Suprapubic skin (tissue), 4 donors: Measurements from ENCODE around the gene PLEKHG4B. TPM values are rescaled to one million over a fixed set of nuclear protein-coding genes. Genes with fewer than 3 reads are reported as not detected.

Experiments
- DNase-seq, 2 donors: peaks; one replicate each; pipeline ENCODE4 v3.0.0-alpha.2; 2019; ENCODE audit warnings: low spot score in 2 of 2
- H3K27ac ChIP-seq: fragments of 200-600 bp; sonication (generic); one replicate; pipeline ENCODE4 v1.5.1; 2019
- H3K27me3 ChIP-seq: fragments of 200-600 bp; sonication (generic); one replicate; pipeline ENCODE4 v1.5.1; 2019
- H3K36me3 ChIP-seq: fragments of 200-600 bp; sonication (generic); one replicate; pipeline ENCODE4 v1.5.1; 2019
- H3K4me1 ChIP-seq: fragments of 200-600 bp; sonication (generic); one replicate; pipeline ENCODE4 v1.5.1; 2019
- H3K4me3 ChIP-seq: fragments of 200-600 bp; sonication (generic); one replicate; pipeline ENCODE4 v1.5.1; 2019; ENCODE audit warnings: mild to moderate bottlenecking
- H3K9me3 ChIP-seq: fragments of 200-600 bp; sonication (generic); one replicate; pipeline ENCODE4 v1.5.1; 2019
- CTCF ChIP-seq, 2 donors: fragments of 200-600 bp in 1 of 2; fragments of 450-650 bp in 1 of 2; sonication (generic) in 1 of 2; IDR thresholded peaks; one replicate each; pipeline ENCODE4 v1.5.1; 2016 to 2019; ENCODE audit warnings: antibody characterized with exemption in 2 of 2, mild to moderate bottlenecking in 1 of 2, moderate library complexity in 1 of 2
- EP300 ChIP-seq: sonication (generic); formaldehyde crosslinking; IDR thresholded peaks from one replicate; pipeline ENCODE4 v1.6.1; 2017; ENCODE audit warnings: antibody characterized with exemption
- POLR2A ChIP-seq, 2 donors: fragments of 450-650 bp; IDR thresholded peaks; one replicate each; pipeline ENCODE4 v1.6.1; 2017; ENCODE audit warnings: antibody characterized with exemption in 2 of 2, mild to moderate bottlenecking in 2 of 2, moderate library complexity in 2 of 2
- POLR2AphosphoS5 ChIP-seq, 3 donors: sonication (generic); formaldehyde crosslinking; IDR thresholded peaks; one replicate each; pipeline ENCODE4 v1.6.1; 2017; ENCODE audit warnings: antibody characterized with exemption in 3 of 3
- WGBS: methylation state at CpG from one replicate; pipeline ENCODE4 v1.1.5; 2018; 5-methylcytosine and 5-hydroxymethylcytosine counted together
- total RNA-seq, 4 donors: library from RNA; depleted of rRNA; stranded (reverse); fragments of >200 nt; gene quantifications; one replicate each; pipeline ENCODE4 v1.1.0, GENCODE V29; 2016

PLEKHG4B gene
- total RNA-seq, 4 donors from 2014 or later: 0.45 to 2.4 (median 1.2) TPM

- no peak overlapping the region for H3K4me3 ChIP-seq
- TF ChIP-seq POLR2A (IDR thresholded peaks at IDR 0.05): no peak
- TF ChIP-seq EP300: no peak
- TF ChIP-seq CTCF (IDR thresholded peaks at IDR 0.05): no peak
- no peak for TF ChIP-seq POLR2AphosphoS5 (IDR thresholded peaks at IDR 0.05)
- H3K9me3 ChIP-seq: no peaks in the 10 kb centered on the region
- WGBS: 80% methylated on average over 4 of the region's 4 CpGs
- H3K27me3 ChIP-seq: peaks cover 54% of the 10 kb centered on the region
- H3K4me1 ChIP-seq: no peaks in the 10 kb centered on the region
- no peak for DNase-seq
- no peak overlapping the region for H3K27ac ChIP-seq
- H3K36me3 ChIP-seq: no peaks in the 10 kb centered on the region
These were observed 14.8 kb upstream of the PLEKHG4B start for GRCh38 chr5:77170-77501.

- no peaks in the 10 kb centered on the region for H3K9me3 ChIP-seq
- no peaks in the 10 kb centered on the region for H3K36me3 ChIP-seq
- no peak overlapping the region for H3K4me3 ChIP-seq
- H3K27ac ChIP-seq: no peak overlapping the region
- no peak for TF ChIP-seq POLR2AphosphoS5 (IDR thresholded peaks at IDR 0.05)
- no peak for TF ChIP-seq POLR2A (IDR thresholded peaks at IDR 0.05)
- no peaks in the 10 kb centered on the region for H3K4me1 ChIP-seq
- DNase-seq: no peak
- H3K27me3 ChIP-seq: peaks cover 57% of the 10 kb centered on the region
- WGBS: 84% methylated on average over 10 of the region's 10 CpGs
These were observed 14.4 kb upstream of the PLEKHG4B start for GRCh38 chr5:77546-77945.

- 71% methylated on average over 4 of the region's 17 CpGs for WGBS
- H3K27ac ChIP-seq: no peak overlapping the region
- TF ChIP-seq POLR2AphosphoS5 (IDR thresholded peaks at IDR 0.05) (no peak), CTCF (IDR thresholded peaks at IDR 0.05) (no peak), EP300 (no peak), POLR2A (IDR thresholded peaks at IDR 0.05) (no peak)
- H3K4me1 ChIP-seq: no peaks in the 10 kb centered on the region
- no peak for DNase-seq
- no peaks in the 10 kb centered on the region for H3K9me3 ChIP-seq
- H3K36me3 ChIP-seq: no peaks in the 10 kb centered on the region
- H3K27me3 ChIP-seq: peaks cover 59% of the 10 kb centered on the region
- no peak overlapping the region for H3K4me3 ChIP-seq
These were observed 13.8 kb upstream of the PLEKHG4B start for GRCh38 chr5:77957-78804.

GRCh38 chr5:78805-79149 is 13.2 kb upstream of the PLEKHG4B start:
- no peak for TF ChIP-seq POLR2A (IDR thresholded peaks at IDR 0.05)
- TF ChIP-seq CTCF (IDR thresholded peaks at IDR 0.05): no peak
- no peak for TF ChIP-seq POLR2AphosphoS5 (IDR thresholded peaks at IDR 0.05)
- TF ChIP-seq EP300: no peak
- H3K4me3 ChIP-seq: no peak overlapping the region
- peaks cover 59% of the 10 kb centered on the region for H3K27me3 ChIP-seq
- DNase-seq: no peak
- no peaks in the 10 kb centered on the region for H3K36me3 ChIP-seq
- H3K9me3 ChIP-seq: no peaks in the 10 kb centered on the region
- H3K4me1 ChIP-seq: no peaks in the 10 kb centered on the region
- WGBS: 83% methylated on average over 2 of the region's 2 CpGs
- no peak overlapping the region for H3K27ac ChIP-seq

- H3K4me1 ChIP-seq: no peaks in the 10 kb centered on the region
- DNase-seq: no peak
- H3K4me3 ChIP-seq: no peak overlapping the region
- no peaks in the 10 kb centered on the region for H3K9me3 ChIP-seq
- no peaks in the 10 kb centered on the region for H3K36me3 ChIP-seq
- H3K27me3 ChIP-seq: peaks cover 59% of the 10 kb centered on the region
- TF ChIP-seq CTCF (IDR thresholded peaks at IDR 0.05) (no peak), POLR2AphosphoS5 (IDR thresholded peaks at IDR 0.05) (no peak), POLR2A (IDR thresholded peaks at IDR 0.05) (no peak), EP300 (no peak)
- H3K27ac ChIP-seq: no peak overlapping the region
- 79% methylated on average over 10 of the region's 10 CpGs for WGBS
These were observed 12.7 kb upstream of the PLEKHG4B start for GRCh38 chr5:79263-79662.
